PC-3 (cell line): ENCODE results near the gene CHST8.

ENCODE experiments used
- CTCF ChIP-seq: fragments of 300-600 bp; sonication (generic); conservative IDR thresholded peaks from 2 replicates; pipeline ENCODE4 v1.5.1; 2017; ENCODE audit warnings: antibody characterized with exemption, low read depth, mild to moderate bottlenecking, low read length
- EZH2 ChIP-seq: fragments of 300-600 bp; sonication (generic); IDR thresholded peaks from one replicate; pipeline ENCODE4 v1.6.1; 2017; ENCODE audit warnings: antibody characterized with exemption, mild to moderate bottlenecking, low read length; ENCODE audit not compliant: unreplicated experiment
- EZH2phosphoT487 ChIP-seq: fragments of 300-600 bp; sonication (generic); IDR thresholded peaks from 2 replicates; pipeline ENCODE4 v1.6.1; 2018; ENCODE audit warnings: mild to moderate bottlenecking, antibody characterized with exemption, low read length, borderline replicate concordance

- no peak for TF ChIP-seq CTCF
- TF ChIP-seq EZH2phosphoT487 = no peak
- no peak for TF ChIP-seq EZH2
Measured at GRCh38 chr19:33812388-33813330, 190.9 kb downstream of the CHST8 start.
